K562 (cell line): ENCODE data around the gene RPS27. TPM values are rescaled to one million over a fixed set of nuclear protein-coding genes. Genes with fewer than 3 reads are reported as not detected.

Source experiments
- ARID1B ChIP-seq: fragments of 450-650 bp; IDR thresholded peaks from 2 replicates; pipeline ENCODE4 v1.6.1; 2016; ENCODE audit warnings: antibody characterized with exemption, mild to moderate bottlenecking, inconsistent platforms
- CBX1 ChIP-seq: sonication (generic); IDR thresholded peaks from 2 replicates; pipeline ENCODE4 v1.6.1; 2016; ENCODE audit warnings: antibody characterized with exemption, low read depth, mild to moderate bottlenecking
- COPS2 ChIP-seq: fragments of 450-650 bp; conservative IDR thresholded peaks from 2 replicates; pipeline ENCODE4 v1.6.1; 2016; ENCODE audit warnings: mild to moderate bottlenecking, moderate library complexity
- ELF1 ChIP-seq: fragments of 200-800 bp; sonication (Bioruptor generic); IDR thresholded peaks from 2 replicates; pipeline ENCODE4 v1.6.1; 2016; ENCODE audit warnings: missing genetic modification characterization, missing compliant biosample characterization
- ESRRA ChIP-seq: fragments of 450-650 bp; IDR thresholded peaks from 2 replicates; pipeline ENCODE4 v1.6.1; 2014; ENCODE audit warnings: low read depth, mild to moderate bottlenecking, moderate library complexity, borderline replicate concordance
- ILF3 ChIP-seq: fragments of 450-650 bp; IDR thresholded peaks from 2 replicates; pipeline ENCODE4 v1.6.1; 2018; ENCODE audit warnings: antibody characterized with exemption, mild to moderate bottlenecking, moderate library complexity, borderline replicate concordance
- ILK ChIP-seq: fragments of 450-650 bp; IDR thresholded peaks from 2 replicates; pipeline ENCODE4 v1.6.1; 2016; ENCODE audit warnings: missing genetic modification characterization, low read depth, mild to moderate bottlenecking, missing compliant biosample characterization, moderate library complexity, borderline replicate concordance
- MECOM ChIP-seq: fragments of 250-450 bp; sonication (Bioruptor Pico); IDR thresholded peaks from 2 replicates; pipeline ENCODE4 v1.8.0; 2022; ENCODE audit warnings: inconsistent platforms
- PKNOX1 ChIP-seq: fragments of 450-650 bp; IDR thresholded peaks from 2 replicates; pipeline ENCODE4 v1.6.1; 2016
- POLR2AphosphoS2 ChIP-seq: IDR thresholded peaks from 2 replicates; pipeline ENCODE4 v1.6.1; 2012; ENCODE audit warnings: low read length, improper control_type of control experiment
- SFPQ ChIP-seq: fragments of 200-400 bp; formaldehyde crosslinking; IDR thresholded peaks from 2 replicates; pipeline ENCODE4 v1.6.1; 2017; ENCODE audit warnings: mild to moderate bottlenecking, low read depth, low read length, moderate library complexity
- SRSF9 ChIP-seq: fragments of 200-400 bp; formaldehyde crosslinking; IDR thresholded peaks from 2 replicates; pipeline ENCODE4 v1.6.1; 2017; ENCODE audit warnings: low read depth, low read length, borderline replicate concordance
- ZBTB33 ChIP-seq: sonication (generic); formaldehyde crosslinking; IDR thresholded peaks from 2 replicates; pipeline ENCODE4 v1.8.1; 2023; ENCODE audit warnings: mild to moderate bottlenecking, missing genetic modification reagents
- ZNF583 ChIP-seq: fragments of 250-450 bp; sonication (Bioruptor Pico); IDR thresholded peaks from 2 replicates; pipeline ENCODE4 v1.4.0; 2020
- ZNF717 ChIP-seq: fragments of 250-450 bp; sonication (Bioruptor Pico); IDR thresholded peaks from 2 replicates; pipeline ENCODE4 v1.5.0; 2021
- ZNF740 ChIP-seq, 3 experiments: fragments of 200-800 bp in 1 of 3; sonication (Bioruptor generic) in 1 of 3; sonication (generic) in 1 of 3; formaldehyde crosslinking in 1 of 3; IDR thresholded peaks; 2 replicates each; pipeline versions ENCODE4 v1.6.1 to v1.8.0; 2016 to 2022; ENCODE audit warnings: mild to moderate bottlenecking in 2 of 3, missing compliant biosample characterization in 2 of 3, missing genetic modification characterization in 2 of 3, missing genetic modification reagents in 1 of 3
- polyA plus RNA-seq, 8 experiments: library from polyadenylated mRNA; depleted of rRNA in 4 of 8; stranded (reverse) in 5 of 8; unstranded in 3 of 8; fragments of >200 nt; fragmentation: Nextera tagmentation in 2 of 8; fragmentation: Illumina TruSeq in 1 of 8; extraction: Ambion mirVana in 2 of 8; extraction: Trizol in 1 of 8; gene quantifications; 2 replicates each; pipeline versions ENCODE4 v1.2.1 to v1.2.3, GENCODE V29; 2011 to 2014; ENCODE audit warnings: inconsistent platforms in 1 of 8, missing spikeins in 1 of 8
- total RNA-seq, 7 experiments: library from RNA; depleted of rRNA in 6 of 7; stranded (reverse); fragments of >200 nt in 6 of 7; fragmentation: Illumina TruSeq in 2 of 7; extraction: Trizol in 2 of 7; gene quantifications; 2 replicates each; pipeline versions ENCODE4 v1.2.1 to v1.2.3, GENCODE V29; 2011 to 2021; ENCODE audit warnings: low replicate concordance in 1 of 7
- TF ChIP-seq, protein P1 (sequence below): fragments of 450-650 bp; formaldehyde crosslinking; conservative IDR thresholded peaks from 2 replicates; pipeline ENCODE4 v1.4.0; 2022; ENCODE audit warnings: mild to moderate bottlenecking, missing genetic modification characterization

The RPS27 gene
- total and polyA plus RNA-seq, 9 of the 15 experiments (the other 6 are each of a cell fraction or from before 2014, with no cell fraction given) = 2,091 to 9,377 (median 6,706) TPM

DNA sequence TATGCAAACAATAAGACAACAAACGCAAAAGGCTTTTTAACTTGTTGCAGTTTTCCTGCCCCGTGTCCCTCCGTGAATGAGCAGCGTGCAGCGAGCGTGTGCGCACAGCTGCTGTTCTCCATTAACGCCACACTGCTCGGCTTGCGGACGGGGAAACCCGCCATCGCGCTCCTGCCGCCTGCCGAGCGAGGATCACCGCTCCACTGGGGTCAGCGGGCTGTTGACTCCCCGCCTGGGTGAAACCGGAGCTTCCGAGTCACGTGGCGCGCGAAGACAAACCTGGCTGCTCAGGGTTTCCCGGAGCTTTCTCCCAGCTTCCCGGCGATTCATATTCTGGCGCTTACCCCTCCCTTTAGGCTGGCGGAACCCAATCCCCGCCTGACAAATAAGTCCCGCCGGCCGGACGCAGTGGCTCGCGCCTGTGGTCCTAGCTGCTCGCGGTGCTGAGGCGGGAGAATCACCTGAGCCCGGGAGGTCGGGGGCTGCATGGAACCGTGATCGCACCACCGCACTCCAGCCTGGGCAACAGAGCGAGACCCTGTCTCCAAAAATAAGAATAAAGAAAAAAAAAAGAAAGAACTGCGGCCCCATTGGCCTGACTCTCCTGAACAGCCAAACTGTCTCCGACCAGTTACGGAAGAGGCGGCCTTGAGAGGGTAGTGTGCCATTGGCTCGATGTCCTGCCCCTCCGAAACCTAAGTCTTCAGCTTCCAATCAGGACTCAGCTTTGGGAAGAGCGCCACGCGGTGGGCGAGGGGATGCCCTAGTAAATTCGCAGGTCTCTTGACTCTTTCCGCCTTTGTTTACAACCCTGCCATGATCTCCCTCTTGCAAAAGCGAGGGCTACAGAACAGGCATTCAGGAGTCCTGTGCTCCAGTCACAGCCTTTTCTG is 23.2 kb upstream of the RPS27 start, which contains the start of gene CREB3L4 (continued):
- TF ChIP-seq ZNF717 (no peak), COPS2 (no peak), SFPQ (no peak), ARID1B (no peak; the same call in 1 of the 2 replicates), MECOM (CRISPR knock-in tag) (no peak), ESRRA (peak; percentile 11; the same call in 1 of the 2 replicates), ZBTB33 (CRISPR knock-in tag) (peak; percentile 54; the same call in 1 of the 2 replicates), POLR2AphosphoS2 (peak; percentile 46; the same call in 1 of the 2 replicates), PKNOX1 (peak; percentile 100), CBX1 (0 out of 2 replicates have a peak, but pooled peaks have one; percentile 79), ILK (tag) (no peak), ZNF740 (CRISPR knock-in tag; IDR thresholded peaks at IDR 0.05) (no peak), ZNF740 (tag; IDR thresholded peaks at IDR 0.05) (no peak; a peak in 1 of 4 replicates), SRSF9 (no peak), ELF1 (tag) (peak; percentile 84), ILF3 (no peak), ZNF583 (CRISPR knock-in tag) (no peak)
- TF ChIP-seq, protein P1, sequence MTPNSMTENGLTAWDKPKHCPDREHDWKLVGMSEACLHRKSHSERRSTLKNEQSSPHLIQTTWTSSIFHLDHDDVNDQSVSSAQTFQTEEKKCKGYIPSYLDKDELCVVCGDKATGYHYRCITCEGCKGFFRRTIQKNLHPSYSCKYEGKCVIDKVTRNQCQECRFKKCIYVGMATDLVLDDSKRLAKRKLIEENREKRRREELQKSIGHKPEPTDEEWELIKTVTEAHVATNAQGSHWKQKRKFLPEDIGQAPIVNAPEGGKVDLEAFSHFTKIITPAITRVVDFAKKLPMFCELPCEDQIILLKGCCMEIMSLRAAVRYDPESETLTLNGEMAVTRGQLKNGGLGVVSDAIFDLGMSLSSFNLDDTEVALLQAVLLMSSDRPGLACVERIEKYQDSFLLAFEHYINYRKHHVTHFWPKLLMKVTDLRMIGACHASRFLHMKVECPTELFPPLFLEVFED = 0 out of 2 replicates have a peak, but pooled peaks have one; percentile 63
